Osteoblast (primary cell): ENCODE data around the gene ACP3. TPM values are rescaled to one million over a fixed set of nuclear protein-coding genes. Genes with fewer than 3 reads are reported as not detected.

Source experiments
- DNase-seq: peaks from one replicate; pipeline ENCODE4 v3.0.0; 2011; ENCODE audit warnings: low spot score, mixed read lengths; ENCODE audit not compliant: insufficient read length; ENCODE audit errors: missing footprints
- H2AFZ ChIP-seq: 2 replicates; pipeline ENCODE4 v1.6.0; 2011; ENCODE audit warnings: mild to moderate bottlenecking, low read length
- H3K27ac ChIP-seq: 2 replicates; pipeline ENCODE4 v1.5.1; 2011; ENCODE audit warnings: mild to moderate bottlenecking, low read depth, low read length, moderate library complexity
- H3K27me3 ChIP-seq: 2 replicates; pipeline ENCODE4 v1.6.0; 2012; ENCODE audit warnings: mild to moderate bottlenecking, control low read depth, inconsistent platforms, low read length, moderate library complexity; ENCODE audit not compliant: insufficient read depth
- H3K36me3 ChIP-seq: 2 replicates; pipeline ENCODE4 v1.5.1; 2011; ENCODE audit warnings: mild to moderate bottlenecking, low read length, control low read depth, moderate library complexity; ENCODE audit not compliant: insufficient read depth
- H3K4me1 ChIP-seq: 2 replicates; pipeline ENCODE4 v1.5.1; 2011; ENCODE audit warnings: mild to moderate bottlenecking, low read length, control low read depth, moderate library complexity; ENCODE audit not compliant: insufficient read depth
- H3K4me2 ChIP-seq: 2 replicates; pipeline ENCODE4 v1.6.0; 2011; ENCODE audit warnings: mild to moderate bottlenecking, low read length; ENCODE audit not compliant: insufficient read depth
- H3K4me3 ChIP-seq: fragments of 200-600 bp; sonication (generic); 3 replicates; pipeline ENCODE4 v1.5.1; 2012; ENCODE audit warnings: mild to moderate bottlenecking, low read length, inconsistent platforms; ENCODE audit not compliant: insufficient read depth
- H3K79me2 ChIP-seq: 2 replicates; pipeline ENCODE4 v1.6.0; 2012; ENCODE audit warnings: mild to moderate bottlenecking, low read length, control low read depth, inconsistent platforms; ENCODE audit not compliant: insufficient read depth
- H3K9me3 ChIP-seq: 2 replicates; pipeline ENCODE4 v1.5.1; 2011; ENCODE audit warnings: low read depth, low read length, control low read depth
- H4K20me1 ChIP-seq: 2 replicates; pipeline ENCODE4 v1.6.0; 2012; ENCODE audit warnings: mild to moderate bottlenecking, low read length, control low read depth; ENCODE audit not compliant: insufficient read depth
- CTCF ChIP-seq: IDR thresholded peaks from 2 replicates; pipeline ENCODE4 v1.5.1; 2011; ENCODE audit warnings: mild to moderate bottlenecking, low read depth, low read length, moderate library complexity; ENCODE audit errors: extremely low read depth
- total RNA-seq: library from RNA; depleted of rRNA; stranded (reverse); fragments of >200 nt; gene quantifications from 2 replicates; pipeline ENCODE4 v1.2.3, GENCODE V29; 2012

The ACP3 gene
- total RNA-seq, 1 donor, result under 0.01 TPM

GRCh38 chr3:132326251-132326650 lies 9.0 kb downstream of the ACP3 start:
- Histone ChIP-seq H3K79me2 (no peaks in the 10 kb centered on the region), H3K27ac (no peak overlapping the region)

GRCh38 chr3:132332082-132332481 lies 14.9 kb downstream of the ACP3 start:
- no peaks in the 10 kb centered on the region for H3K79me2 ChIP-seq
- no peak overlapping the region for H3K27ac ChIP-seq
- H4K20me1 ChIP-seq, result no peaks in the 10 kb centered on the region
- no peak overlapping the region for H3K4me3 ChIP-seq
- H3K27me3 ChIP-seq, result peaks cover 4% of the 10 kb centered on the region
- no peak for TF ChIP-seq CTCF
- no peak overlapping the region for H3K4me2 ChIP-seq
- DNase-seq, result no peak
- no peaks in the 10 kb centered on the region for H3K36me3 ChIP-seq
- no peaks in the 10 kb centered on the region for H3K4me1 ChIP-seq
- H2AFZ ChIP-seq, result no peak overlapping the region
- no peaks in the 10 kb centered on the region for H3K9me3 ChIP-seq

More at GRCh38 chr3:132326251-132326650, 9.0 kb downstream of the ACP3 start:
- DNase-seq, result no peak
- no peak overlapping the region for H3K4me3 ChIP-seq
- no peak for TF ChIP-seq CTCF
- H3K4me2 ChIP-seq, result no peak overlapping the region
- H3K27me3 ChIP-seq, result peaks cover 3% of the 10 kb centered on the region
- no peaks in the 10 kb centered on the region for H4K20me1 ChIP-seq
- H3K4me1 ChIP-seq, result no peaks in the 10 kb centered on the region
- no peaks in the 10 kb centered on the region for H3K9me3 ChIP-seq
- H3K36me3 ChIP-seq, result no peaks in the 10 kb centered on the region
- no peak overlapping the region for H2AFZ ChIP-seq

- no peak overlapping the region for H3K27ac ChIP-seq
- H3K9me3 ChIP-seq, result no peaks in the 10 kb centered on the region
- no peak overlapping the region for H2AFZ ChIP-seq
- H3K36me3 ChIP-seq, result no peaks in the 10 kb centered on the region
- no peak for TF ChIP-seq CTCF
- peaks cover 4% of the 10 kb centered on the region for H3K27me3 ChIP-seq
- no peaks in the 10 kb centered on the region for H3K4me1 ChIP-seq
- H4K20me1 ChIP-seq, result no peaks in the 10 kb centered on the region
- DNase-seq, result peak; percentile 43
- no peaks in the 10 kb centered on the region for H3K79me2 ChIP-seq
- no peak overlapping the region for H3K4me3 ChIP-seq
- H3K4me2 ChIP-seq, result no peak overlapping the region
Measured at GRCh38 chr3:132332508-132332907, 15.3 kb downstream of the ACP3 start.

- no peak overlapping the region for H3K4me2 ChIP-seq
- H3K79me2 ChIP-seq, result no peaks in the 10 kb centered on the region
- DNase-seq, result no peak
- H3K9me3 ChIP-seq, result no peaks in the 10 kb centered on the region
- H3K4me1 ChIP-seq, result no peaks in the 10 kb centered on the region
- peaks cover 3% of the 10 kb centered on the region for H3K27me3 ChIP-seq
- no peak overlapping the region for H3K4me3 ChIP-seq
- H3K27ac ChIP-seq, result no peak overlapping the region
- no peaks in the 10 kb centered on the region for H3K36me3 ChIP-seq
- no peak for TF ChIP-seq CTCF
- H4K20me1 ChIP-seq, result no peaks in the 10 kb centered on the region
- no peak overlapping the region for H2AFZ ChIP-seq
Measured at GRCh38 chr3:132341746-132342145, 24.5 kb downstream of the ACP3 start.
